Measurements from ENCODE around the gene SV2C. TPM values are rescaled to one million over a fixed set of nuclear protein-coding genes. Genes with fewer than 3 reads are reported as not detected.

SV2C gene
- total RNA-seq, 1 experiment from 2014 or later = not detected

GRCh38 chr5:76134646-76135045, 51.5 kb downstream of the SV2C start:
- BruUV-seq (replicated peaks) = no TSS peak
- Histone ChIP-seq H3K79me2 (ENCODE audit: insufficient read depth, low read length) (no peaks in the 10 kb centered on the region), H3K4me2 (ENCODE audit: low read length) (no peak overlapping the region), H3K9me2 (ENCODE audit: insufficient read depth) (no peaks in the 10 kb centered on the region), H3K9ac (ENCODE audit: low read length) (no peak overlapping the region), H3K27me3 (ENCODE audit: insufficient read depth, low read length) (peaks cover 75% of the 10 kb centered on the region), H2AFZ (ENCODE audit: low read depth, low read length, poor library complexity, severe bottlenecking) (no peak overlapping the region), H3K36me3 (ENCODE audit: control insufficient read depth in 1 of 2, insufficient read depth in 2 of 2, low read length in 2 of 2) (no peaks in the 10 kb centered on the region), H3K9me3 (ENCODE audit: control insufficient read depth in 1 of 2, insufficient read depth in 1 of 2, low read depth in 1 of 2, low read length in 2 of 2) (no peaks in the 10 kb centered on the region), H4K20me1 (ENCODE audit: insufficient read depth) (no peaks in the 10 kb centered on the region), H3K4me3 (replicated peaks in 1 of 2; ENCODE audit: low read depth in 1 of 2, low read length in 2 of 2) (no peak overlapping the region), H3K4me1 (ENCODE audit: control insufficient read depth in 1 of 2, insufficient read depth in 2 of 2, low read length in 2 of 2) (no peaks in the 10 kb centered on the region), H3K27ac (ENCODE audit: low read depth, low read length) (no peak overlapping the region)
- no peak for DNase-seq (ENCODE audit: low read depth, low spot score)
- CTCF ChIA-PET = no interaction called here
- no peak for TF ChIP-seq POLR2AphosphoS5 (IDR thresholded peaks at IDR 0.05; ENCODE audit: low read depth, low read length)
- no peak for TF ChIP-seq EZH2phosphoT487 (IDR thresholded peaks at IDR 0.05; ENCODE audit: borderline replicate concordance)
- no peak for TF ChIP-seq POLR2A (IDR thresholded peaks at IDR 0.05; ENCODE audit: borderline replicate concordance, extremely low read depth, insufficient read depth, insufficient read length)
- TF ChIP-seq REST (IDR thresholded peaks at IDR 0.05; ENCODE audit: low read depth) = no peak
- no peak for TF ChIP-seq MAX (IDR thresholded peaks at IDR 0.05)
- no peak for TF ChIP-seq SP1 (IDR thresholded peaks at IDR 0.05; ENCODE audit: low read depth)
- TF ChIP-seq SIN3A (IDR thresholded peaks at IDR 0.05; ENCODE audit: low read depth) = no peak
- RAD21 ChIA-PET (ENCODE audit: low non-redundant PET in 1 of 2, low total read pairs in 2 of 2, uncharacterized antibody in 2 of 2, unreplicated experiment in 2 of 2) = no interaction called here
- POLR2A ChIA-PET = no interaction called here
- intact Hi-C loops (cut with micrococcal nuclease) = no loop called here
- ATAC-seq = no peak

Data from HCT116 (cell line).